PC-9 (cell line): Measurements from ENCODE around the gene LDLRAD3.

Experiments used
- EZH2 ChIP-seq: fragments of 200-600 bp; sonication (generic); IDR thresholded peaks from 2 replicates; pipeline ENCODE4 v1.8.0; 2017; ENCODE audit warnings: antibody characterized with exemption, low read depth
- TF ChIP-seq, protein P1 (sequence below): fragments of 200-600 bp; sonication (generic); conservative IDR thresholded peaks from 2 replicates; pipeline ENCODE4 v1.6.1; 2017; ENCODE audit warnings: mixed run types, antibody characterized with exemption, mild to moderate bottlenecking, moderate library complexity

DNA sequence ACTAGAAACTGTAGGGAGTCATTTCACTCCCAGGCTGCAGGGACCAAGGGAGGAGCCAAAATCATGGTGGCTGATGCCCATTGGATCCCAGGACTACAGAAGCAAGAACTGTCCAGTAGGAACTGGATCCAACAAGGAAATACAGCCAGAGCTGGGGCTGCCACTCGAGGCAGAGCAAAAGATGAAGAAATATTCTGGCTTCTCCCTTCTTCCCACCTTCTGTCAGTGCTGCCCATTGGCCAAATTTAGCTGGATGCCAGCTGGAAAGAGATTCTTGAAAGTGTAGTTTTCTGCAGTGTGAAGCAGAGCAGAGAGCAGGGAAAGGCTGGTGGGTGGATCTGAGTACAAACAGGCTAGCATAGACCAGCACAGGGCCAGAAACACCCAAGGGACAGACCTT lies 299.8 kb downstream of the LDLRAD3 start:
- TF ChIP-seq, protein P1, sequence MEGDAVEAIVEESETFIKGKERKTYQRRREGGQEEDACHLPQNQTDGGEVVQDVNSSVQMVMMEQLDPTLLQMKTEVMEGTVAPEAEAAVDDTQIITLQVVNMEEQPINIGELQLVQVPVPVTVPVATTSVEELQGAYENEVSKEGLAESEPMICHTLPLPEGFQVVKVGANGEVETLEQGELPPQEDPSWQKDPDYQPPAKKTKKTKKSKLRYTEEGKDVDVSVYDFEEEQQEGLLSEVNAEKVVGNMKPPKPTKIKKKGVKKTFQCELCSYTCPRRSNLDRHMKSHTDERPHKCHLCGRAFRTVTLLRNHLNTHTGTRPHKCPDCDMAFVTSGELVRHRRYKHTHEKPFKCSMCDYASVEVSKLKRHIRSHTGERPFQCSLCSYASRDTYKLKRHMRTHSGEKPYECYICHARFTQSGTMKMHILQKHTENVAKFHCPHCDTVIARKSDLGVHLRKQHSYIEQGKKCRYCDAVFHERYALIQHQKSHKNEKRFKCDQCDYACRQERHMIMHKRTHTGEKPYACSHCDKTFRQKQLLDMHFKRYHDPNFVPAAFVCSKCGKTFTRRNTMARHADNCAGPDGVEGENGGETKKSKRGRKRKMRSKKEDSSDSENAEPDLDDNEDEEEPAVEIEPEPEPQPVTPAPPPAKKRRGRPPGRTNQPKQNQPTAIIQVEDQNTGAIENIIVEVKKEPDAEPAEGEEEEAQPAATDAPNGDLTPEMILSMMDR, result no peak
- TF ChIP-seq EZH2, result no peak
